CD4-positive, alpha-beta memory T cell (primary cell): ENCODE measurements around the gene TXNDC11. TPM values are rescaled to one million over a fixed set of nuclear protein-coding genes. Genes with fewer than 3 reads are reported as not detected.

Experiments
- CTCF ChIA-PET: fragments of 350-600 bp; sonication (Branson Sonifier 250); formaldehyde crosslinking; loops from one replicate; lab custom pipeline; 2021; ENCODE audit warnings: inconsistent platforms; ENCODE audit not compliant: partially characterized antibody; lab: Charles Lee
- POLR2A ChIA-PET: fragments of 350-600 bp; sonication (Branson Sonifier 250); formaldehyde crosslinking; loops from one replicate; lab custom pipeline; 2021; ENCODE audit not compliant: partially characterized antibody; lab: Charles Lee
- DNase-seq, 5 donors: peaks; one replicate each; pipeline versions ENCODE4 v3.0.0 to v3.0.0-alpha.2; 2020 to 2022; ENCODE audit warnings: mixed read lengths in 1 of 5
- H3K27ac ChIP-seq: one replicate; pipeline ENCODE4 v1.7.0; 2013; ENCODE audit warnings: low read depth, low read length
- H3K27me3 ChIP-seq: 2 replicates; pipeline ENCODE4 v1.7.0; 2013; ENCODE audit warnings: mild to moderate bottlenecking, low read length, moderate library complexity; ENCODE audit not compliant: insufficient read depth
- H3K36me3 ChIP-seq: 2 replicates; pipeline ENCODE4 v1.7.0; 2013; ENCODE audit warnings: mild to moderate bottlenecking, low read length, moderate library complexity; ENCODE audit not compliant: insufficient read depth
- H3K4me1 ChIP-seq: 2 replicates; pipeline ENCODE4 v1.7.0; 2013; ENCODE audit warnings: mild to moderate bottlenecking, low read length, moderate library complexity; ENCODE audit not compliant: insufficient read depth
- H3K4me3 ChIP-seq, 2 donors: one replicate each; pipeline ENCODE4 v1.7.0; 2013; ENCODE audit warnings: low read length in 2 of 2, mild to moderate bottlenecking in 1 of 2
- H3K9me3 ChIP-seq, 2 donors: one replicate each; pipeline ENCODE4 v1.7.0; 2013; ENCODE audit warnings: low read length in 2 of 2, control low read depth in 1 of 2; ENCODE audit not compliant: control insufficient read depth in 1 of 2
- H3K27ac Mint-ChIP-seq, 7 donors: one replicate each; pipeline ENCODE4 v1.8.0; 2020 to 2021; ENCODE audit warnings: mixed read lengths in 7 of 7, mild to moderate bottlenecking in 6 of 7, inconsistent platforms in 3 of 7, moderate library complexity in 3 of 7
- H3K27me3 Mint-ChIP-seq, 2 donors: one replicate each; pipeline ENCODE4 v1.8.0; 2020 to 2021; ENCODE audit warnings: mixed read lengths in 2 of 2
- H3K36me3 Mint-ChIP-seq, 2 donors: one replicate each; pipeline ENCODE4 v1.8.0; 2020 to 2021; ENCODE audit warnings: mixed read lengths in 2 of 2, inconsistent platforms in 1 of 2, mild to moderate bottlenecking in 1 of 2
- H3K4me1 Mint-ChIP-seq, 4 donors: one replicate each; pipeline ENCODE4 v1.8.0; 2020 to 2021; ENCODE audit warnings: mixed read lengths in 4 of 4, mild to moderate bottlenecking in 1 of 4
- H3K4me3 Mint-ChIP-seq, 8 donors: one replicate each; pipeline ENCODE4 v1.8.0; 2020 to 2021; ENCODE audit warnings: mixed read lengths in 8 of 8, mild to moderate bottlenecking in 7 of 8, moderate library complexity in 6 of 8, inconsistent platforms in 3 of 8
- H3K9me3 Mint-ChIP-seq, 8 donors: one replicate each; pipeline ENCODE4 v1.8.0; 2020 to 2021; ENCODE audit warnings: mixed read lengths in 8 of 8, mild to moderate bottlenecking in 5 of 8, inconsistent platforms in 3 of 8, moderate library complexity in 1 of 8
- intact Hi-C: fragments of 100-400 bp; cut with micrococcal nuclease; formaldehyde crosslinking; loops from one replicate; pipeline ENCODE4 v1.15.1; 2023
- polyA plus RNA-seq, 2 donors: library from polyadenylated mRNA; unstranded; fragments of 300-500 nt; fragmentation: Illumina TruSeq; gene quantifications; one replicate each; pipeline ENCODE4 v1.2.3, GENCODE V29; 2021
- total RNA-seq, 2 experiments: library from RNA; stranded (reverse); gene quantifications; one replicate each; pipeline ENCODE4 v1.2.3, GENCODE V29; 2021

Gene TXNDC11
- total and polyA plus RNA-seq, 4 experiments from 2014 or later: 51.7 to 62.6 (median 57.3) TPM

GRCh38 chr16:11650641-11651591 lies 91.7 kb downstream of the TXNDC11 start:
- no peak overlapping the region for H3K4me3 ChIP-seq
- peaks cover 0 to 1% of the 10 kb centered on the region in 2 donors for H3K27me3 Mint-ChIP-seq
- H3K9me3 Mint-ChIP-seq: no peaks in the 10 kb centered on the region
- H3K36me3 ChIP-seq: no peaks in the 10 kb centered on the region
- H3K4me1 ChIP-seq: peaks cover 10% of the 10 kb centered on the region
- H3K27me3 ChIP-seq: no peaks in the 10 kb centered on the region
- ChIA-PET POLR2A (interaction anchor here (0.6 kb wide), 1 partner anchor 271 kb away, joined by 3 read pairs; no protein-coding TSS in a partner anchor), CTCF (interaction anchor here (1.1 to 1.6 kb wide), 3 partner anchors 9 to 119 kb away, joined by 4 read pairs; no protein-coding TSS in a partner anchor)
- peaks cover 5 to 17% (median 9%) of the 10 kb centered on the region in 4 donors for H3K4me1 Mint-ChIP-seq
- no peak overlapping the region for H3K27ac ChIP-seq
- no peaks in the 10 kb centered on the region for H3K9me3 ChIP-seq
- peak overlapping the region in 2 of 7 donors; percentile 53 to 83 for H3K27ac Mint-ChIP-seq
- no peak overlapping the region for H3K4me3 Mint-ChIP-seq
- no peak for DNase-seq
- H3K36me3 Mint-ChIP-seq: no peaks in the 10 kb centered on the region
- intact Hi-C loops: no loop called here

DNA sequence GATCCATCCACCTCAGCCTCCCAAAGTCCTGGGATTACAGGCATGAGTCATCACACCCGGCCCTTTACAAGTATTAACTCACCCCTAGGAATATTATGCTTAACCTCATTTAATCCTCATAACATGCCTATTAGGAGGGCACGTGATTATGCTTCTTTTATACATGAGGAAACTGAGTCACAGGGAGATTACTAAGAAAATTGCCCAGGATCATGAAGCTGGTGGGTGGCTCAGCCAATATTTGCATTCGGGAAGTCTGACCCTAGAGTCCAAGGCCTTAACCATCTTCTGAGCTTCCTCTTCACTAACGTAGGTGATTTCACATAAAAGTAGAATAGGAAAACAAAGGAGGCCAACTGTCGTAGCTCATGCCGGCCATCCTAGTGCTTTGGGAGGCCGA lies 93.4 kb downstream of the TXNDC11 start:
- peaks cover 0 to 1% of the 10 kb centered on the region in 2 donors for H3K27me3 Mint-ChIP-seq
- peaks cover 2 to 12% (median 6%) of the 10 kb centered on the region in 4 donors for H3K4me1 Mint-ChIP-seq
- H3K4me3 ChIP-seq: no peak overlapping the region
- ChIA-PET POLR2A (no interaction called here), CTCF (interaction anchor here (0.6 to 11.1 kb wide), 4 partner anchors 11 to 118 kb away, joined by 3 to 206 read pairs (median 4); a partner anchor contains a TSS)
- H3K36me3 ChIP-seq: no peaks in the 10 kb centered on the region
- no peaks in the 10 kb centered on the region for H3K9me3 ChIP-seq
- no peak overlapping the region for H3K27ac ChIP-seq
- intact Hi-C loops: no loop called here
- no peaks in the 10 kb centered on the region for H3K36me3 Mint-ChIP-seq
- H3K9me3 Mint-ChIP-seq: no peaks in the 10 kb centered on the region
- H3K4me1 ChIP-seq: peaks cover 3% of the 10 kb centered on the region
- H3K4me3 Mint-ChIP-seq: no peak overlapping the region
- no peak overlapping the region for H3K27ac Mint-ChIP-seq
- no peak for DNase-seq
- no peaks in the 10 kb centered on the region for H3K27me3 ChIP-seq

GRCh38 chr16:11642765-11643116 lies 99.9 kb downstream of the TXNDC11 start:
- no peaks in the 10 kb centered on the region for H3K27me3 Mint-ChIP-seq
- Histone ChIP-seq H3K4me1 (peaks cover 14% of the 10 kb centered on the region), H3K4me3 (no peak overlapping the region), H3K27me3 (no peaks in the 10 kb centered on the region), H3K27ac (no peak overlapping the region), H3K9me3 (no peaks in the 10 kb centered on the region), H3K36me3 (no peaks in the 10 kb centered on the region)
- H3K9me3 Mint-ChIP-seq: no peaks in the 10 kb centered on the region
- intact Hi-C loops: loop anchor here (2.0 kb wide), 1 partner anchor 170 kb away; no protein-coding TSS in a partner anchor
- CTCF ChIA-PET: interaction anchor here (0.7 to 11.1 kb wide), 18 partner anchors 11 to 425 kb away, joined by 3 to 206 read pairs (median 4); partner anchors contain the start of gene LITAF
- peak overlapping the region in 3 of 7 donors; percentile 29 to 66 (median 31) for H3K27ac Mint-ChIP-seq
- H3K4me1 Mint-ChIP-seq: peaks cover 5 to 15% (median 12%) of the 10 kb centered on the region in 4 donors
- POLR2A ChIA-PET: interaction anchor here (0.8 to 3.3 kb wide), 4 partner anchors 27 to 111 kb away, joined by 3 to 12 read pairs (median 4); no protein-coding TSS in a partner anchor
- no peaks in the 10 kb centered on the region for H3K36me3 Mint-ChIP-seq
- H3K4me3 Mint-ChIP-seq: no peak overlapping the region
- DNase-seq: no peak

GRCh38 chr16:11640987-11641817 lies 101.5 kb downstream of the TXNDC11 start:
- intact Hi-C loops: loop anchor here (1.0 to 2.0 kb wide), 6 partner anchors 18 to 677 kb away; no protein-coding TSS in a partner anchor
- DNase-seq: peak; percentile 47 to 67 (median 67)
- no peaks in the 10 kb centered on the region for H3K36me3 ChIP-seq
- Mint-ChIP-seq H3K27me3 (no peaks in the 10 kb centered on the region), H3K9me3 (no peaks in the 10 kb centered on the region), H3K4me1 (peaks cover 5 to 15% (median 12%) of the 10 kb centered on the region in 4 donors), H3K27ac (peak overlapping the region in 2 of 7 donors; percentile 52 to 82), H3K4me3 (peak overlapping the region in 2 of 8 donors; percentile 20 to 33), H3K36me3 (no peaks in the 10 kb centered on the region)
- peaks cover 14% of the 10 kb centered on the region for H3K4me1 ChIP-seq
- CTCF ChIA-PET: interaction anchor here (0.6 to 11.1 kb wide), 21 partner anchors 10 to 245 kb away, joined by 3 to 206 read pairs (median 11); partner anchors contain the start of gene LITAF
- no peak overlapping the region for H3K27ac ChIP-seq
- H3K4me3 ChIP-seq: no peak overlapping the region
- H3K9me3 ChIP-seq: no peaks in the 10 kb centered on the region
- POLR2A ChIA-PET: interaction anchor here (0.7 to 3.3 kb wide), 7 partner anchors 18 to 109 kb away, joined by 3 to 16 read pairs (median 6); partner anchors contain the start of genes LITAF and SNN
- H3K27me3 ChIP-seq: no peaks in the 10 kb centered on the region

- Mint-ChIP-seq H3K4me1 (peaks cover 5 to 15% (median 12%) of the 10 kb centered on the region in 4 donors), H3K9me3 (no peaks in the 10 kb centered on the region), H3K27me3 (no peaks in the 10 kb centered on the region), H3K27ac (peak overlapping the region in 1 of 7 donors; percentile 47), H3K4me3 (no peak overlapping the region), H3K36me3 (no peaks in the 10 kb centered on the region)
- POLR2A ChIA-PET: interaction anchor here (0.9 to 3.3 kb wide), 8 partner anchors 18 to 108 kb away, joined by 3 to 16 read pairs (median 5); partner anchors contain the start of genes LITAF and SNN
- H3K27ac ChIP-seq: no peak overlapping the region
- no peaks in the 10 kb centered on the region for H3K36me3 ChIP-seq
- DNase-seq: no peak
- CTCF ChIA-PET: interaction anchor here (1.1 to 11.1 kb wide), 19 partner anchors 10 to 244 kb away, joined by 3 to 206 read pairs (median 10); partner anchors contain the start of gene LITAF
- H3K9me3 ChIP-seq: no peaks in the 10 kb centered on the region
- intact Hi-C loops: loop anchor here (2.0 kb wide), 2 partner anchors 17 to 55 kb away; no protein-coding TSS in a partner anchor
- no peaks in the 10 kb centered on the region for H3K27me3 ChIP-seq
- H3K4me3 ChIP-seq: no peak overlapping the region
- H3K4me1 ChIP-seq: peaks cover 14% of the 10 kb centered on the region
These were observed 102.4 kb downstream of the TXNDC11 start for GRCh38 chr16:11639925-11640899.
